T-helper 2 cell treated with Interferon-gamma antibody and Interleukin-4, amounts not matched to agents 100 ng/mL and 5 ng/mL, for 36 hours (primary cell): ENCODE measurements around the gene TMEM165. TPM values are rescaled to one million over a fixed set of nuclear protein-coding genes. Genes with fewer than 3 reads are reported as not detected.

Experiments used
- intact Hi-C: fragments of 100-400 bp; cut with micrococcal nuclease; formaldehyde crosslinking; loops from one replicate; pipeline ENCODE4 v1.15.1; 2023
- total RNA-seq: library from RNA; stranded (reverse); gene quantifications from 2 replicates; pipeline ENCODE4 v1.2.3, GENCODE V29; 2022

Gene TMEM165
- total RNA-seq, 1 donor from 2014 or later, result 81.9 TPM

DNA sequence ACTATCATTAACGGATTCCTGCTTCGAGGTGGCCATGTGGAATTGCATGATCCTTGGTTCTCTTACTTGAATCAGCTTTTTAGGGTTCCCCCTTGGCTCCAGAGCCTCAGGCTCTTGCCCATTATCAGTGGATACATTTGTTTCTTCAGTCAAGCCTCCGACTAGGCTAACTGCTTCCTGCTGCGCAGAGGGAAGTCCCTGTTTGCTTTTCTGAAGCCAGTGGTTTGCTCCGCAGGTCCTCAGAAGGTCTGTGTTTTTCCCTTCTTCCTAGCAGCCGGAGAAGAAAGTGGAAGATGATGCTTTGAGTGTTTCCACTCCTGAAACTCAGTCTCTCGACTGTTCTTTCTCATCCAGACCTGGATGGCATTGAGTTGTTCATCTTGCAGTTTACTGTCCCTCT is 29.1 kb upstream of the TMEM165 start:
- intact Hi-C loops, result no loop called here

DNA sequence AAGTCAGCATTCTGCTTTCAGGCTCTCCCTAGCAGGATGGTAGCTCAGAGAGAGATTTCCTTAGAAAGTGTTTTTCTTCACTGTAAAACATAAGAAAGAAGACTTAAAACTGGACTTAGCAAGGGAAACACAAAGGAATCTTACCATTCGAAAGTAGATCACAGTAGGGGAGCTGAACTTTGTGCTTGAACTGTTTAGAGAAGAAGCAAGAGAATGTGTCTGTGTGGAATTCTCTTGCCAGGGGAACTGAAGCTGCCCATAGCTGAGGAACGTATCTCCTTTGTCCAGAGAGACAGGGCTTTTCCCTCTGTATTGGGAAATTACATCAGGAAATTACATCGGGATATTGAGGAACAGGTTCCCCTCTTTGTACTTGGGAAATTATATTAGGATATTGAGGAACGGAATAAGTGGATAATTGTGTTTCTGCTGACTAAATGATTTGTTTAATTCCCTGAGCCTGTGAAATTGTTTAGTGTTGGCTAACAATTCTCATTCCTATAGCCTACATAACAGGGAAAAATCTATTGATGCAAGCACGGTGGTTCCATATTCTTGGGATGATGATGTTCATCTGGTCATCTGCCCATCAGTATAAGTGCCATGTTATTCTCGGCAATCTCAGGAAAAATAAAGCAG is 28.6 kb upstream of the TMEM165 start:
- intact Hi-C loops, result no loop called here

GRCh38 chr4:55369968-55370367 is 25.8 kb upstream of the TMEM165 start:
- intact Hi-C loops, result no loop called here

- intact Hi-C loops, result no loop called here
Observed at GRCh38 chr4:55372259-55372658, 23.5 kb upstream of the TMEM165 start.

GRCh38 chr4:55373461-55373860 is 22.3 kb upstream of the TMEM165 start:
- intact Hi-C loops, result no loop called here

DNA sequence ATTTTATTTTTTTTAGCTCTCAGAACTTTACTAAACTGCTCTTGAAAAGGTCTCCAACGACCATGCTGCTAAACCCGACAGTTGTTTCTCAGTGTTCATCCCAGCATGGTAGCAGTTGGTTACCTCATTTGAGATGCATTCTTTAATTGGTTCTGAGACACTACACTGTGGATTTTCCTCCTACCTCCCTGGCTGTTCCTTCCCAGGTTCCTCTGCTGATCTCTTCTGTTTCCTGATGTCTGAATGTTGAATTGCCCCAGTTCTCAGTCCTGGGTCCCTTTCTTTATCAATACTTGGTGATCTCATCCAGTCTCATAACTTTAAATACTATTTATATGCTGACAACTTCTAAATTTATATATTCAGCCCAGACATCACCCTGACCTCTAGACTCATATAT is 19.1 kb upstream of the TMEM165 start:
- intact Hi-C loops, result no loop called here

GRCh38 chr4:55378617-55379467 is 16.9 kb upstream of the TMEM165 start:
- intact Hi-C loops, result no loop called here

DNA sequence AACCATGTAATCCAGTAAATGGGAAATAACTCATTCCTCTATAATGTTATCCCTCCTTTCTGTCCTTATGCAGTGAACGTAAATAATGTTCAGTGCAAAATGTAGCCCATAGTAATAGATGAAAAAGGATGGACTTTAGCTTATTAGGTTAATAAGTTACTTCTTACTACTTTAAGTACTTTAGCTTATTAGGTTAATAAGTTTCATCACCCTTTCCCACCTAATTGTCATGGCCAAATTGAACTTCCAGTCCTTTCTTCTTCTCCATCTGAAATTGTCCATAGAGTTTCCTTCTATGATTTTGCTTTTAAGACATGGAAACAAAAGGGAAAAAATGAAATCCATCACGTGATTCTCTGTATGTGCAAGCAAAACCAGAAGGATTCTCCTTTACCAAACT is 15.2 kb upstream of the TMEM165 start:
- intact Hi-C loops, result no loop called here

GRCh38 chr4:55381502-55381901 is 14.3 kb upstream of the TMEM165 start:
- intact Hi-C loops, result no loop called here

- intact Hi-C loops, result no loop called here
Observed at GRCh38 chr4:55382488-55383003, 13.2 kb upstream of the TMEM165 start.

DNA sequence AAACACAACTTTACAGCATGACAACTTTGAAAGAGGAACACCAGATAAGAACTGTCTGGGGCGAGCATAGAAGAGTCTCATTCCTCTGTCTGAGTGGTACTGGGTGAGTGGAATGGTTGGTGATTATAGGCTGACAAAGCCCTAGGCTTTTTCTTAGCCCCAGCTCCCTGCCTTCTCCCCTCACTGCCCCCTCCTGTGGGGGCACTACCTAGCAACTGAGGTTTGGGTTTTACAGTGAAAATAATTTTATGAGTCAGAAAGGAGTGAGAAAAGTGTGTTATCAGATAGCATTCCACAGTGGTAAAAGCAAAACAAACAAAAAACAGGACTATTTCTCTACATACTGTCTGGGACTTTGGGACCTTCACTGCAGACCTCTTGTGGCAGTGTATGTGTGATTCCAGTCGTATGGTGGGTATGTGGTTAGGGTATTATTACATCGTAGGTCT is 10.5 kb upstream of the TMEM165 start:
- intact Hi-C loops, result no loop called here

DNA sequence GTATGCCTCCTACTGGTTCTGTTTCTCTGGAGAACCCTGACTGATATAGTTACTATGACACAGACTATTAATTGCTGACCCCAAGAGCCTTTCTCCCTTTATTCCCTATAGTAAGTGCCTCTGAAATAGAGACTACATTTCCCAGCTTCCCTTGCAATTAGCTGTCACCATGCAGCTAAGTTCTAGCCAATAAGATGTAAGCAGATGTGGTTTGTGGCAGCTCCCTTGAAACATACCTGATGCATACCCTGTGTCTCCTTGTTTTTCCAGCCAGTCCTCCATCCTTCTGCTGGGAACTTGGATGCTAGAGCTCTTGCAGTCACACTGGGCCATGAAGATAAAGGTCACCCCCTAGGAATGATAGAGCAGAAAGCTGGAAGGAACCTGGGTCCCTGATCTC is 9.7 kb upstream of the TMEM165 start:
- intact Hi-C loops, result loop anchor here (1.0 kb wide), 1 partner anchor 9 kb away; the partner anchor contains the start of gene TMEM165

DNA sequence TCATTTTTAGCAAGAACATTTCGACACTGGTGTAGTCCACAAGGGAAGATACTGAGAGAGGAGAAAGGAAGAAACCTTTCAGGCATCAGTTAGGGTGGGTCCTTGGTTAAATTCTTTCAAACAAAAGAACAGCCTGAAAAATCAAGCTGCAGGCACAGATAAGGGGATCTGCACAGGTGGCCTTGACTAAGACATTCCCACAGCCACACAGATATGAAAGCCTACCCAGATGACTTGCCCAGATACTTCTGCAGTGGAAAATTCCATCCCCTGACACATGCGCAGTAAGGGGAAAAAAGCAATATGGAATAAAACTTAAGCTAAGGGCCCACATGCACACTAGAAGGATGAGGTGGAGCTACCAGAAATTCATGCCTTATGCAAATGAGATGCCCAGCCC is 8.9 kb upstream of the TMEM165 start:
- intact Hi-C loops, result loop anchor here (1.0 kb wide), 1 partner anchor 8 kb away; the partner anchor contains the start of gene TMEM165

DNA sequence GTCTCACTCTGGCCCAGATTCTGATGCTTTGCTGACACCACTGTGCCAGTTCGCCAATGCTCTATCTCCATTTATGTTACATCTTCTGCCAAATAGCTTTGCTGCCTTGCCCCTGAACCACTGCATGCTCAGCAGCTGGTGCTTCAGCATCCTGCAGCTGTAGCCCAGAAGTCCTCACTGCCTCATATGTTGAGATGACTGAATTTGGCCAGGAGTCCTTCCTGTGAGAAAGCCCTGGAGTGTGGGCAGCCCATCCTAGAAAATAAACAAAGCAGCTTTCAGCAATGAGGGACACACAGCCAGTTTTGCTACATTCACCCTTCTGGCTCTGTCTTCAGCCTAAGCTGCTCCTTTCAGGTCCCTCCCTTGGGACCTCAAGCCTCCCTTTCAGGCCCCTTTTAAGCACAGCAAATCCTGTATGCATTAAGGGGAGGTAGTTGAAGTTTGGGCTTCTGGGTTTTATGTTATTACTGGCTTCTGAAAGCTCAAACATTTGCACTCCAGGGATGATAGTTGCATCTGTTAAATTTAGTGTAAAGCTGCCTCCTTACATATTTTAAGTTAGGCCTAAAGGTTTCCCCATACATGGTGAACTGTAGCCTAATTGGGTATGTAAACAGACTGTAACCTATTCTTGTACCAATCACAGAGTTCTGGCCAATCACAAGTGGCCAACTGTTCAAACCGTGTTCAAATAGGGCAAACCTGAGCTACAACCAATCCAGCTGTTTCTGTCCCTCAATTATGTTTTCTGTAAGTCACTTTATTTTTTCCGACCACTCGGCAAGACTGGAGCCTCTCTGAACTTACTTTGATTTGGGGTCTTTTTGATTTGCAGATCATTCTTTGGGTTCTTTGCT is 2.1 kb upstream of the TMEM165 start:
- intact Hi-C loops, result loop anchor here (2.0 kb wide), 1 partner anchor 459 kb away; the partner anchor contains the start of gene EXOC1

GRCh38 chr4:55395218-55395528 is 584 bp upstream of the TMEM165 start:
- intact Hi-C loops, result loop anchor here (1.0 to 5.0 kb wide), 7 partner anchors 9 to 1582 kb away; partner anchors contain the start of genes CEP135, CLOCK, EXOC1 and NOA1

DNA sequence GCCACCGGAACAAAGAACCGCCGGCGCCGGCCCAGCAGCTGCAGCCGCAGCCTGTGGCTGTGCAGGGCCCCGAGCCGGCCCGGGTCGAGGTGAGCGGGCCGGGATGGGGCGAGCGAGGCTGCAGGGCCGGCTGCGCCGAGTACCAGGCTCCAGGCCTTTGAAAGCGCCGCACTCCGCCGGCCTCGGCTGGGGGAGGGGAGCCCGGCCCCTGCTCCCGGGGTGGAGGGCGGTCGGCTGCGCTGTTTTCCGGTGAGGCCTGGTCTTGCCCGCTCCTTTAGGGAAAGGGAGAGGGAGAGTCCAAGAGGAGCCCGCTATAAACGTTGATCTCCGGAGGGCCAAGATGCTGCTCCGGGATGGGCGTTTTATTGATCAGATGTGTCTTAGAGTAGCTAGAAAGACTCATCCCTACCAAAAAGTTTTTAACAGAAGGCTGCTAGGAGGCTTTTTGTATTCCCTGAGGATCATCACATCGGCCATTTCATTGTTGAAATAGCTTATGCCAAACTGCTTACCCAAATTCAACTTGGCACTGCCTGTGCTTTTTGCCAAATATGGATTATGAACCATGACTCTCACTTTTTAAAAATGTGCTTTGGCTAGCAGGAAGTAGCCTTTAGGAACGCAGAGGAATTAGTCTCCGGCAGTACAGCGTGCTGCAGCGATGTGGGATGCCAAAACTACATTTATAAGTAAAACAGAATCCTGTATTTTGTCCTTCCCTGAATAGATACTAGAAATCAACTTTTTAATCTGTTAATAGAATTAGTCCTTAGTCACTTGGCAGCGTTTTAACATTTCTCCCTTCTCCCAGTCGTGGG is 760 bp downstream of the TMEM165 start:
- intact Hi-C loops, result loop anchor here (1.0 to 5.0 kb wide), 3 partner anchors 39 to 1581 kb away; partner anchors contain the start of genes NOA1, PAICS, POLR2B and PPAT

- intact Hi-C loops, result loop anchor here (5.0 kb wide), 2 partner anchors 1040 to 1580 kb away; partner anchors contain the start of genes NOA1, PAICS, POLR2B and PPAT
Observed at GRCh38 chr4:55397126-55397436, 1.3 kb downstream of the TMEM165 start.

- intact Hi-C loops, result loop anchor here (5.0 kb wide), 2 partner anchors 1040 to 1580 kb away; partner anchors contain the start of genes NOA1, PAICS, POLR2B and PPAT
Observed at GRCh38 chr4:55397520-55398321, 2.0 kb downstream of the TMEM165 start.

DNA sequence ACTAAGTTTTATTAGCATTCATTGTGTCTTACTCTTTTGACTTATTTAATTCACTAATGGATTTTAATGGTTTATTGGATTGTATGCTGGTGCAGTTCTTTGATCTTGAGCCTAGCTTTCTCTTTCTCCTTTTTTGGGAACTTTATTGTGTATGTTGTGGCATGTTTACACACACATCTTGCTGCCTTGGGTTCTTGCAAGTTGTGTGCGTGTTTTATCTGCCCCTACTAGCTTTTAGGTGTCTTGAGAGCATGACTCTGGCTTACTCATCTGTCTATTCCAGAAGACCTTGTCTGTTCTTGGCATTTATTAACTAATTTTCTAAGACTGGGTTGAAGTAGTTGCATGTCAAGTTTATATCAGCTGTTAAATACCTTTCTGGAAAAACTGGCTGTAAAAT is 2.7 kb downstream of the TMEM165 start:
- intact Hi-C loops, result loop anchor here (5.0 kb wide), 2 partner anchors 1039 to 1579 kb away; partner anchors contain the start of genes NOA1, PAICS, POLR2B and PPAT
